Urinary bladder (tissue), 4 donors: Measurements from ENCODE around the gene XYLT1. TPM values are rescaled to one million over a fixed set of nuclear protein-coding genes. Genes with fewer than 3 reads are reported as not detected.

Source experiments
- DNase-seq: peaks from one replicate; pipeline ENCODE4 v3.0.0-alpha.2; 2015; ENCODE audit errors: extremely low spot score
- H3K27ac ChIP-seq: one replicate; pipeline ENCODE4 v1.5.1; 2013; ENCODE audit warnings: low read depth, mild to moderate bottlenecking, moderate library complexity
- H3K36me3 ChIP-seq: one replicate; pipeline ENCODE4 v1.6.1; 2013; ENCODE audit warnings: mild to moderate bottlenecking, moderate library complexity; ENCODE audit not compliant: insufficient read depth
- H3K4me1 ChIP-seq: one replicate; pipeline ENCODE4 v1.6.1; 2013; ENCODE audit warnings: mild to moderate bottlenecking, moderate library complexity; ENCODE audit not compliant: insufficient read depth
- H3K4me3 ChIP-seq: one replicate; pipeline ENCODE4 v1.5.1; 2013; ENCODE audit warnings: low read depth, low read length
- WGBS: extraction: QIAGEN DNeasy Blood & Tissue Kit; methylation state at CpG from one replicate; pipeline ENCODE4 v1.1.7; 2013; 5-methylcytosine and 5-hydroxymethylcytosine counted together
- polyA plus RNA-seq: library from polyadenylated mRNA; stranded (reverse); fragments of 200-250 nt; gene quantifications from one replicate; pipeline ENCODE4 v1.2.3, GENCODE V29; 2013
- total RNA-seq: library from RNA; depleted of rRNA; stranded (reverse); fragments of >200 nt; gene quantifications from one replicate; pipeline ENCODE4 v1.2.3, GENCODE V29; 2014
- donor health status: healthy with polysubstance abuse.
- donor health status: healthy.

The XYLT1 gene
- total and polyA plus RNA-seq, 2 donors = 10.1 to 13.4 TPM

GRCh38 chr16:17459903-17460521 lies 10.7 kb downstream of the XYLT1 start:
- H3K27ac ChIP-seq = no peak overlapping the region
- H3K4me1 ChIP-seq = no peaks in the 10 kb centered on the region
- no peak overlapping the region for H3K4me3 ChIP-seq
- WGBS = 31% methylated on average over 12 of the region's 12 CpGs
- H3K36me3 ChIP-seq = no peaks in the 10 kb centered on the region
- no peak for DNase-seq

GRCh38 chr16:17457997-17458396 lies 12.8 kb downstream of the XYLT1 start:
- Histone ChIP-seq H3K4me1 (no peaks in the 10 kb centered on the region), H3K27ac (no peak overlapping the region), H3K36me3 (no peaks in the 10 kb centered on the region), H3K4me3 (no peak overlapping the region)
- WGBS = 77% methylated on average over 8 of the region's 8 CpGs
- no peak for DNase-seq

DNA sequence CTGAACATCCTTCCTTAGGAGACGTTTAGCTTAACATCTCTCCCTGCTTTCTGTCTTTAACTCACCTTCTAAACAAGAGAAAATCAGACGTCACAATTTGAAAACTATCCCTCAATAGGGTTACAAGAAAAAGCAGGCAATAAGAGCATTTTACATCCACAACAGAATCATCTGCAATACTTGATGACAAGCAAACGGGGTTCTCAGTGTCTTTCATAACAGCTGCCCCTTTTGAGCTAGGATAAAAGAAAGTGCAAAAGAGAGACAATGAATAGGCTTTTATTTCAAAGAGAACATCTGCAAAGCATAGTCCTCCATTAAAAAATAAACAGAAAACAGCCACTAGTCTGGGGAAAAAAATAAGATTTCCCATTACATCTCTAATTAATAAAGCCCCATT lies 13.2 kb downstream of the XYLT1 start:
- 71% methylated on average over 3 of the region's 3 CpGs for WGBS
- H3K4me3 ChIP-seq = no peak overlapping the region
- DNase-seq = no peak
- no peaks in the 10 kb centered on the region for H3K36me3 ChIP-seq
- no peak overlapping the region for H3K27ac ChIP-seq
- no peaks in the 10 kb centered on the region for H3K4me1 ChIP-seq

DNA sequence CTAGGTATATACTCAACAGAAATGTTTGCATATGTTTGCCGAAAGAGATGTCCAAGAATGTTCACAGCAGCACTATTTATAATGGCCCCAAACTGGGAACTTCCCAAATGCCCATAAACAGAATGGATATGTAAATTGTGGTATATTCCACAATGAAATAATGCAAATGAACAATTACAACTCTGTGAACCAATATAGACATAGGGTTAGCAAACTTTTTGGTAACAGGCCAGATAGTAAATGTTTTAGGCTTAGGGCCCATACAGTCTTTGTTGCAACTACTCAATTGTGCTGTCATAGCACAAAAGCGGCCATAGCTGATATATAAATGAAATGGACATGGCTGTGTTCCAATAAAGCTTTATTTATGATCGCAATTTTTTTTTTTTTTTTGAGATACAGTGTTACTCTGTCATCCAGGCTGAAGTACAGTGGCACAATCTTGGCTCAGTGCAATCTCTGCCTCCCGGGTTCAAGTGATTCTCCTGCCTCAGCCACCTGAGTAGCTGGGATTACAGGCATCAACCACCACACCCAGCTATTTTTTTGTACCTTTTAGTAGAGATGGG lies 16.5 kb downstream of the XYLT1 start:
- Histone ChIP-seq H3K36me3 (no peaks in the 10 kb centered on the region), H3K27ac (no peak overlapping the region), H3K4me3 (no peak overlapping the region), H3K4me1 (no peaks in the 10 kb centered on the region)
- DNase-seq = no peak
- 75% methylated on average over 4 of the region's 4 CpGs for WGBS

DNA sequence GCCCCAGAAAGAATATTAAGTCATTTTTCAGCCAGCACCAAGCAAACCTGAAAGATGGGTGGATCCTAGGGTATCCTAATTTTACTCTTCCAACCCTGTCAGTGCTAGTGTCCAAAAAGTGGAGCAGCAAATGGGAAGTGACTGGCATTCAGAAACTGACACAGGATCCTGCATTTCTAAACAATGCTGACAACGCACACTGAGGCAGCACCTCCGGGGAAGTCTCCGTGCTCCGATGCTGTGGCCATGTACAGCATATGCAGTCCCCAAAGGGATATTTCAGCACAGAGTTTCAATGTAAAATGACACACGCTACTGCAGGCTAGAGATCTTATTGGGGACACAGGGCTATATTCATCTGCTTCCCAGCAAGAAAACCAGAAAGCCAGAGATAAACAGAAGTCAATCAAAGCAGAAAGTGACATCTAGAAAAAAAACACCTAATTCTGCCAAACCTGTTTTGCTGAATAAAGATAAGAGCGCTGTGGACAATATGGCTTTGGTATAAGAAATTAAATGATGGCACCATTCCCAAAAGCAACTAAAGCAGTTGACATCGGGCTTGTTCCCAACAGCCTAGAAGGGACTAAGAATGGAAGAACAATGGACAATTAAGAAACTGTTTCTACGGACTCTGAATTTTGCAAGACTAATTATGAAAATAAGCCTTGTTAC lies 17.3 kb downstream of the XYLT1 start:
- DNase-seq = no peak
- no peak overlapping the region for H3K4me3 ChIP-seq
- H3K36me3 ChIP-seq = no peaks in the 10 kb centered on the region
- 84% methylated on average over 8 of the region's 8 CpGs for WGBS
- no peak overlapping the region for H3K27ac ChIP-seq
- no peaks in the 10 kb centered on the region for H3K4me1 ChIP-seq

DNA sequence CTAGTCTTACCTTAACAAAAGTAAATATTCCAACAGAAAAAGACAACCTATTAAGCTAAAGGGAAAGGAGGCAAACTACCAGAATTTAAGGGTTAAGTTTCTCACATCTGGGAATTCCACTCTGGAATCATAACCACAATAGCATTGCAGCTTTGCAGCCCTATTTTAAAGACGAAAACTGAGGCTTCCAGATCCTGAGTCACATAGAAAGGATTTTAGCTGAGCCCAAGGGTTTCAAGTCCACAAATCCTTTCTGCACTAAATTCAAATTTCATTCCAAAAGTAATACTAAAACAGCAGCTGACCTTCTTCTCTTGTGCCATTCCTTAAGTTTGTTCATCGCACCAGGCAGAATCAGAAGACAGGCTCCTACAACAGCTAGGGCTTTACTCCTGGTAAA lies 17.8 kb downstream of the XYLT1 start:
- Histone ChIP-seq H3K4me3 (no peak overlapping the region), H3K36me3 (no peaks in the 10 kb centered on the region), H3K27ac (no peak overlapping the region), H3K4me1 (no peaks in the 10 kb centered on the region)
- 66% methylated on average over 2 of the region's 2 CpGs for WGBS
- no peak for DNase-seq

DNA sequence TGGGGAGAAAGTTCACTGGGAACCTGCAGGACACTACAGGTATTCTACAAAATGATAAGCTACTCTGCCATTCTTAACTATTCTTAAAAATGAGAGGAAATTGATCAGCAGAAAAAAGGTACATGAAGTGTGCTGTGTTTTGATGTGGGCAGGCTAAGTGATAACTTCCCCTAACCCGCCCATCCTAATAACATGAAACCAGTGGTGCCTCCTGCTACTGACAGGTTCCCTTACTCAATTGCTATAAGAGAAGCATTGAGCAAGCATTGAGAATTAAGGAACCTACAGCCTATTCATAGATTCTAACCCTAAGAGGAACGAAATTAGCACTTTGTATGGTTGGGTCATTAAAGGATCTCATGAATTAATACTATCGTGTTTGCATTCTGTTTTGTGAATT lies 18.9 kb downstream of the XYLT1 start:
- DNase-seq = no peak
- H3K4me3 ChIP-seq = no peak overlapping the region
- no peaks in the 10 kb centered on the region for H3K4me1 ChIP-seq
- no peak overlapping the region for H3K27ac ChIP-seq
- WGBS = 89% methylated on average over 3 of the region's 3 CpGs
- H3K36me3 ChIP-seq = no peaks in the 10 kb centered on the region

GRCh38 chr16:17450291-17450690 lies 20.5 kb downstream of the XYLT1 start:
- no peaks in the 10 kb centered on the region for H3K36me3 ChIP-seq
- H3K4me1 ChIP-seq = peaks cover 1% of the 10 kb centered on the region

DNA sequence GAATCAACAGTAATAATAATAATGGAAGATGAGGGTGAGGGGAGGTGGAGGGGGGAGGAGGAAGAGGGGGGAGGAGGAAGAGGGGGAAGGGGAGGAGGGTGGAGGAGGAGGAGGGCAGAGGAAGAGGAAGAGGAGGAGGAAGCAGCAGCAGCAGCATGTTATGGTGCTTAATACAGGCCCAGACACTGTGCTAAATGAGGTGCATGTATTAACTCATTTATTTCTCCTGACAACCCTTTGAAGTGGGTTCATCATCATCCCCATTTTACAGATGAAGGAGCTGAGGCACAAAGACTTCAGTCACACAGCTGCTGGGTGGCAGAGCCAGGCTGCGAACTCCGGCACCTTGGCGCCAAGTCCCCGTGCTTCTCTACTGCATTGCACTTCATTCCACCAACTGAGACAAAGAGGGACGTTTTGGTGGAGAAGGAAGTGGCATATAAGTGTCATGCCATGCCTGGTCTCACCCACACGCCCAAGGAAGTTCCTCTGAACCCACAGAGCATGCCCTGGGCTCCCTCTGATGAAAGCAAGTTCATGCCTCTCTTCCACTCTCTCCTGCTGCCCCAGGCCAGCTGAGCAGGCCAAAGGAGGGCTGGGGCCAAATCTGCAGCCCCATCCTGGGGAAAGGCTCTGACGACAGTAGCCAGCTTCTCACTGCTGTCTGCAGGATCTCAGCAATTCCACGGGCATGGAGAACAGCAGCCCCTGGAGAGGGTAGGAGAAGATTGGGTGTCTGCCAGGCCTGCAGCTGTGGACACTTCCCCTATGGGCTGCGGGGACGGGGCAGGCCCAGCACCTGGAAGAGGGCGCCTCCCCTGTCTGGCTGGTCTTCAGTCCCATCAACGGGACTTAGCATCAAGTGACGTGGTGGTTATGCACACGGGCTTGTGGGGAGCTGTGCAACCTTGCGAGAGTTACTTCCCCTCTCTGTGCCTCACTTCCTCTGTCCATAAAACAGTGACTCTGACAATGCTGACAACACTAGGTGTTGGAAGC lies 21.8 kb downstream of the XYLT1 start:
- no peak for DNase-seq
- H3K36me3 ChIP-seq = no peaks in the 10 kb centered on the region
- H3K27ac ChIP-seq = no peak overlapping the region
- 61% methylated on average over 15 of the region's 15 CpGs for WGBS
- peaks cover 1% of the 10 kb centered on the region for H3K4me1 ChIP-seq
- H3K4me3 ChIP-seq = no peak overlapping the region

More at GRCh38 chr16:17450291-17450690, 20.5 kb downstream of the XYLT1 start:
- no peak overlapping the region for H3K4me3 ChIP-seq
- H3K27ac ChIP-seq = no peak overlapping the region
- DNase-seq = no peak
- WGBS = 89% methylated on average over 7 of the region's 7 CpGs

DNA sequence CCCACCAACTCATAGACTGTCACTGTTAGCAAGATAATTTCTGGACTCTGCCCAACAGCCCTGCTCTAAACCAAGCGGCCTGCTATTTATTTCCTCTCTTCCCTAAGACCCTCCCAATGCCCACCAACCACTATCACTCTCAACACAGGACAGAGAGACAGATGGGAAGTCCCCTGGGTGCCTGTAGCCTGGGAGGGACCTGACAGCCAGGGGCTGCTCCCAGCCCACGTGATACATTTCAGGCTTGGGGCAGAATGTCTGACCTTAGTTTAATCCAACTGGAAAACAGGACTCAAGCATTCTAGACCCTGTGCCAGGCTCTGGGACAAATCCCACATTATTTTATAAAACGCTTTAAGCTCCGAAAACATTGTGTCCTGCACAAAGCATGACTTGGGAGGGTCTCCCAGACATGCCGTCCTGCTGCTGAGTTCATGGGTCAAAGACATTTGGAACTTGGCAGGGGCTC lies 23.6 kb downstream of the XYLT1 start:
- no peak overlapping the region for H3K4me3 ChIP-seq
- 76% methylated on average over 5 of the region's 5 CpGs for WGBS
- no peak for DNase-seq
- H3K27ac ChIP-seq = no peak overlapping the region
- peaks cover 1% of the 10 kb centered on the region for H3K4me1 ChIP-seq
- no peaks in the 10 kb centered on the region for H3K36me3 ChIP-seq

DNA sequence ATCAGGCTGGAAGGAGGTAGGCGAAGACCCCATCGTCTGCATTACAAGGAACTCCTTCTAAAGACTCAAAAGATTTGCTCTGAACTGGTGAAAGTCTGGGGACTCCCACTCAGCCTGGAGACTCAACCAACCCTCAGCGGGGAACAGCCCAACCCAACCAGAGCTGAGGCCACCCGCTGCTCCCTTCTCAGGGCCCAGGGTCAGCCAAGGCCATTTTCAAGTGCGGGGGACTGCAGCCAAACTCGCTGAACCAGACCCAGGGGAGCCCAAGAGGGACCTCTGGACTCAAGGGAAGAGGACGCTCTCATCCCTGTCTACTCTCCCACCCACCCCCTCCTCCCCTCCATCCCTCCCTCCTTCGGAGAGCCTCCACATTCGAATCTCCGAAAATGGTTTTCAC lies 24.1 kb downstream of the XYLT1 start:
- WGBS = 75% methylated on average over 10 of the region's 10 CpGs
- H3K27ac ChIP-seq = no peak overlapping the region
- DNase-seq = no peak

GRCh38 chr16:17445421-17445820 lies 25.3 kb downstream of the XYLT1 start:
- Histone ChIP-seq H3K4me3 (no peak overlapping the region), H3K4me1 (peaks cover 1% of the 10 kb centered on the region), H3K27ac (no peak overlapping the region), H3K36me3 (no peaks in the 10 kb centered on the region)
- DNase-seq = no peak
- WGBS = 87% methylated on average over 12 of the region's 12 CpGs

More for the DNA sequence above, 24.1 kb downstream of the XYLT1 start:
- Histone ChIP-seq H3K4me1 (peaks cover 1% of the 10 kb centered on the region), H3K4me3 (no peak overlapping the region), H3K36me3 (no peaks in the 10 kb centered on the region)

DNA sequence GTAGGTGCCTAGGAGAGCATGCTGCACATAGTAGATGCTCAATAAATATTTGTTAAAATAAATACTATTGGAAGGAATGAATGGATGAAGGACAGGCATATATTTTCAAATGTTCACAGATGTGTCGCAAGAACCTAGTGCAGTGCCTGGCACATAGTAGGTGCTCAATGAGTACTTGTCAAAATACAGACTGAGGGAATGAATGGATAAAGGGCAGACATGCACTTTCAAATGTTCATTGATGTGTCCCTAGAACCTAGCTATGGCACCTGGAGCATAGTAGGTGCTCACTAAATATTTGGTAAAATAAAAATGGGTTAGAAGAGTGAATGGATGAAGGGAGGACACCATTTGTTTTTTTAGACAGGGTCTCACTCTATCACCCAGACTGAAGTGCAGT lies 26.1 kb downstream of the XYLT1 start:
- 100% methylated on average over 1 of the region's 1 CpG for WGBS
- H3K36me3 ChIP-seq = no peaks in the 10 kb centered on the region
- DNase-seq = no peak
- no peak overlapping the region for H3K27ac ChIP-seq
- peaks cover 1% of the 10 kb centered on the region for H3K4me1 ChIP-seq
- no peak overlapping the region for H3K4me3 ChIP-seq
